ENCODE results near the gene GBA2. TPM values are rescaled to one million over a fixed set of nuclear protein-coding genes. Genes with fewer than 3 reads are reported as not detected.
A peak's percentile ranks its signal among the peaks of the same experiment; 100 is the strongest.

The GBA2 gene
- total RNA-seq, 1 donor from 2014 or later: 161 TPM

GRCh38 chr9:35766997-35767396, 18.0 kb upstream of the GBA2 start:
- no peak for DNase-seq (ENCODE audit: low spot score)

DNA sequence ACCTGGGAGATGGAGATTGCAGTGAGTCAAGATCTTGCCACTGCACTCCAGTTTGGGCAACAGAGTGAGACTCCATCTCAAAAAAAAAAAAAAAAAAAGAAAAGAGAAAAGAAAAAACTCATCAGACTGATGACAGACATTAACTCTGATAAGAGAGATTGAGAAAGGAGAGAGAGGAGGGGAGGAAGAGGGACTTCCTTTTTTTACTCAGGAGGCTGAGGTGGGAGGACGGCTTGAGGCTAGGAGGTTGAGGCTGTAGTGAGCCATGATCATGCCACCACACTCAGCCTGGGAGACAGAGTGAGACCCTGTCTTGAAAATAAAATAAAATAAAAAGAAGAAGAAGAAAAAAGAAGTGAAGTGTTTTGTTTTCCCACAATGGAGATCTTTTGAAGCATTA, 14.8 kb upstream of the GBA2 start:
- no peak for DNase-seq (ENCODE audit: low spot score)

DNA sequence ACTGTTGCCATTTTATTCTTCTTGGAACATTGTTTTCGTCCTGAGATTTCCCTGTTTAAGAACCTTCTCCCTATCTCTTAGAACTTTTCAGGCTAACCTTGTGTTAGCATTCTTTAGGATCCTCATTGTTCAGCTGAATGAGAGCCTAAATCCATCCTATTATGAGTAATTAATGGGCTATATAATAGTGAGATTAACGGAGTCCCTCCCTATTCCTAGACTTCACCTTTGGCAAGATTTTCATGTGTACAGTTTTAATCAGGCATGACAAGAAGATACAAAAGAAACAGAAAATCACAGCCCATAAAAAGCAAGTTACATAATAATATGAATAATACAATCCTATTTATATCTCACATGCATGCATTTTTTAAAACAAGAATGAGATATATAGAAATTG, 14.2 kb upstream of the GBA2 start:
- DNase-seq (ENCODE audit: low spot score): no peak

DNA sequence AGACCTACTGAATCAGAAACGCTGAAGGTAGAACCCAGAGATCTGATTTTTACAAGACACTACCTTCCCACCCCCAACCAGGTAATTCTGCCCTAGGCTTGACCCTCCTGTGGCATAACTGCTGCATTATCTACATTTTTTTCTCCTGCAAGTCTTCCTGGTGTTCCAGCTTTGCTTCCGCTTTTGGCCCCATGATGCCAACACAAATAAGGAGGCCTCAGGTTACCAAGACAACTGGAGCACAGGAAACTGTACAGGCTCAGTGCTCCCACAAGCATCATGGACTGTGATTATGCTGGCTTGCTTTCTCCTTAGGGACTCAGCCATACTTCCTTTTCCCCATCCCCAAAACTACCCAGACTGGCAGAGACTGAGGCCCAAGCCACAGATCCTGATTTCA, 11.6 kb upstream of the GBA2 start:
- peak; percentile 44 for DNase-seq (ENCODE audit: low spot score)

DNA sequence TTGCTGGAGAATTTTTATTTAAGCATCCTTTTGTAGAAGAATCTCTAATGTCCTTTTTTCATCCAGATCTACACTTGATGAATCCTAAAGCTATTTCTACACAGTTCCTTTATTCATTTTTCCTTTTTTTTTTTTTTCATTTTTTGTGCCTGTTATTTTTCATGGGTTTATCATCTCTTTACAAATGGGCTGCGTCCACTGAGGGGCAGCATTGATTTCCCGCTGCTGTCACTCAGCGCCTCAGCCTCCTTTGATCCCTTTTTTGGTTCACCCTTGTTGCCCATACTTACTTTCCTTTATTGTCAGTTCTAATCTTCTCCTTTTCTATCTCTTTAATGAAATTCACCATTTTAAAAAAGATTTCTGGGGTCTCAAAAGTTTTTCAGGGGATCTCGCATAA, 10.8 kb upstream of the GBA2 start:
- no peak for DNase-seq (ENCODE audit: low spot score)

- DNase-seq (ENCODE audit: low spot score): no peak
Observed at GRCh38 chr9:35758475-35759050, 9.5 kb upstream of the GBA2 start.

DNA sequence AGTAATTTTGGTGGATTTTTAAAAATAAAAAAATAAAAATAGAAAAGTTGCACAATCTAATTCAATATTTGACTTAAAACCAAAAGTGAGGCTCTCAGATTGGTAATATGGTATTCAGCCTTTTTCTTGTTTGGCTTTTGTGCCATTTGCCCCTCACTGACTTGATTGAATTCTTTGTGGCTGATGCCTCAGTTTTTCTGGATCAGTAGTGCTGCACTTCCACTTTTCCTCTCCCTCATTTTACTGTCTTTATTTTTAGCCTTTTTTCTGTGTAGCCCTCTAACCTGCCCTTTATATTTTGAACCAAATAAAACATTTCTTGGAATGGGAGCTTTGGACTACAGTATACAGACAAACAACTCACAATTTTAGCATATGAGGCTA, 8.9 kb upstream of the GBA2 start:
- DNase-seq (ENCODE audit: low spot score): no peak

- no peak for DNase-seq (ENCODE audit: low spot score)
Observed at GRCh38 chr9:35757226-35757891, 8.3 kb upstream of the GBA2 start.

DNA sequence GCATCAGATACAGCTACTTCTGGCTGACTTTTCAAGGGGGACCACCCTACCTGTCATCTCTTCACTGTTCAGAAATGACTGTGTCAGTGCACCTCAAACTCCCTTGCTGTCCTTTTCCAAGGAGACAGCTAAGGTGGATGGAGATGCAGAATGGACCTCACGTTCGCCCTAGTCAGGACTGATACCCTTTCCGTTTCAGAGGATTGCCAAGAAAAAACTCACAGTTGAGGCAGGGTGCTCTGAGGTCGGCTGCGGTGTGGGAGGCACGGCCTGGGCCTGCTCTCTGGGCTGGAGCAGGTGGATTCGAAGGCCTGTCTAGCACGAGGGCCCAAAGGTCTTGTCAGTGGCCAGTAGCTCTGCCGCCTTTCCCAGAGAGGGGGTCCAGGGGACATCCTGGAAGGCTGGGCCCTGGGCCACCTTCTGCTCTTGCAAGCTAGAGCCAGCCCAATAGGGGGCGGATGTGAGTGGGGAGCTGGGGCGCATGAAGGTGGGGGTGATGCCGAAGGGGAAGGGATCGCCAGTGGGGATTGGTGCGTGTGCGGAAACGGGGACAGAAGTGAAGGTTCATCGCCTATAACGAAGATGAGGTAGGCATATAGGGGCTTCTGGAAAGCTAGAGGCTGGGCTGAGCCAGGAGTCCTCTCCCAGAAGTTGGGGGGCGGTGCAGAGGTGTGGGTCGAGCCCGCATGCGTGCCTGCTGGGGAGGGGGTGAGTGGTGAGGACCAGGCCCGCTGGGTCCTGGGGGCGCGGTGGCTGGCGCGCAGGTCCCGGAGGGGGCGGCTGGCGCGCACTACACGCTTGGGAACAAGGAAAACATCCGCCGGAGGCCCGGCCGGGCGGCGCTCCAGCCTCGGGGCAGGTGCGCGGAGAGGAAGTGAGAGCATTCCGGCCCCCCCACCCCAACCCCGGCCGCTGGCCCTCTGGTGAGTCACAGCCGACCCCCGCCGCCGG, 7.5 kb upstream of the GBA2 start:
- DNase-seq (ENCODE audit: low spot score): peak; percentile 64

DNA sequence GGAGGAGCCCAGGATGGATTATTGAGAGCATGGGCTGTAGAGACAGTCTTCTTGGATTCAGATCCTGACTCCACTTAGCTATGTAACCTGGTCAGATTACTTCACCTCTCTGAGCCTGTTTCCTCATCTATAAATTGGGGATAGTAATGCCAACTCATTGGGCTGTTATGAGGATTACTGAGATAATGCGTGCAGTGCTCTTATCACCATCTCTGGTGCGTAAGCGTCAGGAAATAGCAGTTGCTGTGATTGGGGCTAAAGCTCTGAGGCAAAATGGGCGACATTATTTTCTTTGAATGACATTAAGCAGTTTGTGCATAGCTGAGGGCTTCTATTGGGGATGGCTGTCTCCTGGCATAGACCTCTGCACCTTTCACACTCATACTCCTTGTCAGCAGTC, 6.0 kb upstream of the GBA2 start:
- no peak for DNase-seq (ENCODE audit: low spot score)

DNA sequence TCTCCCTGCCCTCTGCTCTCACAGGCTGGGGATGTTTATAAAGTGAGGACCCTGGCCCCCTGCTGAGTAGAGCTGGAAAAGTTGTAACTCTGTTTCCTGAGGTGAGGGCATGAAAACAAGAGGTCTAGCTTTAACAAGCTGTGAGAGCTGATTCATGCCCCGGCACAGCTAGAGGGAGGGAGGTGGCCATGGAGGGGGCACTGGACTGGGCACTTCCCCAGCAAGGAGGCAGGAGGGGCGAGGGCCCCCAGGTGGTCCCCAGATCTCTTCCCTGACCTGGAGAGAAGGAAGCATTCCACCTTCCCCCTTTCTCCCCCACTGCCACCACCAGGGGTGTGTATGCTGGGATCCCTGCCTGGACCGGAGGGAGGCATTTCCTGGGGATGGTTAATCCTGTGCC, 5.2 kb upstream of the GBA2 start, which contains the start of gene MSMP:
Gene MSMP (minus strand): TSS at position 13 of the 400 bp plus-strand sequence. CDS start 147 bp downstream, outside the sequence.
- DNase-seq (ENCODE audit: low spot score): no peak

- DNase-seq (ENCODE audit: low spot score): no peak
Observed at GRCh38 chr9:35753466-35753865, 4.4 kb upstream of the GBA2 start.

- DNase-seq (ENCODE audit: low spot score): no peak
Observed at GRCh38 chr9:35750256-35750531, 1.2 kb upstream of the GBA2 start.

DNA sequence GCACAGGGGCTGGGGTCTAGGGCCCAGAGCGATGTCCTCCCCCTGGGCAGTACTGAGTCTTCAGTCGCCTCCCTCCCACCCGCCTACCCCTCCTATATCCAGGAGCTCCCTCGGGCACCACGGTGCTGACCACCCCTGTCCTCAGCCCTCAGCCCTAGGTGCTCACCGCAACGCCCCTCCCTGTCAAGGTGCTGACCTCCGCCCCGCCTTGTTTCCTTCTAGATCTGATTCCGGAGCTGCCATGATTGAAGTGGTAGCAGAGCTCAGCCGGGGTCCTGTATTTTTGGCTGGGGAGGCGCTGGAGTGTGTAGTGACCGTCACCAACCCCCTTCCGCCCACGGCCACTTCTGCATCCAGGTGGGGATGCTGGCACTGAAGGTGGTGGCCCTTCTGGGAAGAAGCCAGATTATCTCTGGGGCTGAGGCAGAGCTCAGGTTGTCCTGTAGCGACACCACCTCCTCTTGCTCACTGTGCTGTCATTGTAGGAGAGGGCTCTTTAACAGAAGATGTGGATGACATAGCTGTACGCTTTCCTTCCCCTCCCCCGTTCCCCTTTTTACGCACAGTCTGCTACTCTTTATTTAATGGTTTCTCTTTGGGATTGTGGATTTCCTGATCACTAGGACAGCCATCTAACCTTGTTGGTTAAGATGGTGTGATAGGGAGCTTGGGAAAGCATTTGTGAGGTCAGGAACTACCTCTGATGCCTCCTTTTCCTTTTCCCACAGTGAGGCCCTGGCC, 657 bp upstream of the GBA2 start:
- peak; percentile 25 for DNase-seq (ENCODE audit: low spot score)

- DNase-seq (ENCODE audit: low spot score): no peak
Observed at GRCh38 chr9:35748242-35748857, 678 bp downstream of the GBA2 start.

GRCh38 chr9:35746583-35746982, 2.4 kb downstream of the GBA2 start:
- peak; percentile 78 for DNase-seq (ENCODE audit: low spot score)

GRCh38 chr9:35745569-35745968, 3.5 kb downstream of the GBA2 start:
- no peak for DNase-seq (ENCODE audit: low spot score)

DNA sequence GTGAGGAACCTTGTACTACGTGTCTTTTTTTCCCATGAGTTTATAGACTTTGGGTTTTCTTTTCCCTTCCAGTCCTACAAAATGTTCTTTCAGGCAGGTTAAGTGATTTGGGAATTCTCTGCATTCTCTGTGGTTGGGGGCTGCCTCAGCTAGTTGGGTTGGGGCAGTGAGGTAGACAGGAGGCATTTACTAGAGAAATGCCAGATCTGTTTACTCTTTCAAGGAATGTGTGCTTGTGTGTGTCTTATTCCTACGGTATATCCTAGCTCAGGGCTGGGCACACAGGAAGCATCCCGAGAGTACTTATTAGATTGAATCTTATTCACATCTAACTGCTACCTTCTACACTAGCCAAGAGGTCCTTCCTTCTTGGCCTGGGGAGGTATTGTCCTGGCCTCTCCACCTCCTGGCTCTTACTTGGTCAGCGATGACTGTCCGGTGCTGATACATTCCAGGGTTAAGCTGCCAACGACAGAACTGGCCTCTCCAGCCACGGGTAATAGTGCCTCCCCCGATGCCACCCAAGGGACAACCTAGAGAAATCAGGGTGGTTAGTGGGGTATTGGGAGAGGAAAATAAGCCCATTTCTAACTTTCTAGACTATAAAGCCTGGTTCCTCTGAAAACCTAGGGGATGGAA, 5.0 kb downstream of the GBA2 start:
- no peak for DNase-seq (ENCODE audit: low spot score)

DNA sequence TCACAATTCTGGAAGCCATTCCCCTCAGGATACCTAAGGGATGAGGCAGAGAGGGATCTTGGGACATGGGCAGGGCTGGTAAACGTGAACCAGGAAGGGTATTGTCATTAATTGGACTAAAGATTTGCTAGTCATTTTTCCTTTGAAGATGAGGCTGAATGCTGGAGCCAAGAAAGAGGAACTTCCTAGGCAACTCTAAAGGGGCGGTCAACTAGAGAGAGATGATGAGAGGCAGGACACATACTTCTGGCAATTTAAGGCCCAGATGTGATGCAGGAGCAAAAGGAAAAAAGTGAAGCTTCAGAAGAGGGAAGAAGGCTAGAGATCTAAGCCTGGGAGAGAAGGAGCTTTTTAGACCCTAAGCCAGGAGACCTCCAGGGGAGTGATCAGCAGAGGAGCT, 5.6 kb downstream of the GBA2 start:
- DNase-seq (ENCODE audit: low spot score): no peak

- no peak for DNase-seq (ENCODE audit: low spot score)
Observed at GRCh38 chr9:35741740-35742139, 7.3 kb downstream of the GBA2 start.

GRCh38 chr9:35740243-35740642, 8.8 kb downstream of the GBA2 start:
- DNase-seq (ENCODE audit: low spot score): no peak

Measured in mucosa of gallbladder (tissue), 1 donor.